SK-N-SH (cell line): ENCODE measurements around the gene TBC1D1. TPM values are rescaled to one million over a fixed set of nuclear protein-coding genes. Genes with fewer than 3 reads are reported as not detected.

Experiments
- CTCF ChIA-PET: fragments of 300-600, 350-600 bp; formaldehyde crosslinking; extraction: SDS; loops from one replicate; lab custom pipeline; 2021; lab: Yijun Ruan, JAX
- POLR2A ChIA-PET: fragments of 350-600 bp; sonication (Branson Sonifier 250); formaldehyde crosslinking; extraction: SDS; loops from one replicate; lab custom pipeline; 2020; ENCODE audit warnings: antibody characterized with exemption, inconsistent platforms; lab: Yijun Ruan, JAX
- DNase-seq: peaks from one replicate; pipeline ENCODE4 v3.0.0; 2012
- H2AFZ ChIP-seq: fragments of 200-600 bp; sonication (generic); 2 replicates; pipeline ENCODE4 v1.8.1; 2016; ENCODE audit warnings: antibody characterized with exemption, mild to moderate bottlenecking, low read depth
- H3F3A ChIP-seq: fragments of 200-600 bp; sonication (generic); replicated peaks from 2 replicates; pipeline ENCODE3; 2016; ENCODE audit warnings: antibody characterized with exemption, mild to moderate bottlenecking; ENCODE audit not compliant: insufficient read depth
- H3K27ac ChIP-seq, 2 experiments: fragments of 200-500 bp in 1 of 2; fragments of 200-600 bp in 1 of 2; sonication (Bioruptor generic) in 1 of 2; sonication (generic), shearing (Covaris generic) in 1 of 2; 2 replicates each; pipeline versions ENCODE4 v1.5.1 to v1.6.1; 2014 to 2016; ENCODE audit warnings: low read depth in 2 of 2, inconsistent platforms in 1 of 2, low read length in 1 of 2, mild to moderate bottlenecking in 1 of 2, mixed read lengths in 1 of 2
- H3K27me3 ChIP-seq: fragments of 200-600 bp; sonication (generic), shearing (Covaris generic); 2 replicates; pipeline ENCODE4 v1.6.1; 2016; ENCODE audit warnings: mixed run types; ENCODE audit not compliant: insufficient read depth
- H3K36me3 ChIP-seq, 2 experiments: fragments of 200-500 bp in 1 of 2; fragments of 200-600 bp in 1 of 2; sonication (Bioruptor generic) in 1 of 2; sonication (generic) in 1 of 2; replicated peaks in 1 of 2; 2 replicates each; pipeline versions ENCODE3 to v1.5.1; 2014 to 2016; ENCODE audit warnings: low read length in 1 of 2, mild to moderate bottlenecking in 1 of 2; ENCODE audit not compliant: insufficient read depth in 2 of 2, control insufficient read depth in 1 of 2
- H3K4me1 ChIP-seq, 2 experiments: fragments of 200-500 bp in 1 of 2; fragments of 200-600 bp in 1 of 2; sonication (Bioruptor generic) in 1 of 2; sonication (generic), shearing (Covaris generic) in 1 of 2; 2 replicates each; pipeline versions ENCODE4 v1.5.1 to v1.6.1; 2014 to 2016; ENCODE audit warnings: low read depth in 1 of 2, low read length in 1 of 2, mixed run types in 1 of 2; ENCODE audit not compliant: insufficient read depth in 2 of 2, control insufficient read depth in 1 of 2
- H3K4me2 ChIP-seq: fragments of 200-600 bp; sonication (generic), shearing (Covaris generic); 2 replicates; pipeline ENCODE4 v1.6.1; 2017; ENCODE audit warnings: mixed run types
- H3K4me3 ChIP-seq, 2 experiments: fragments of 200-500 bp in 1 of 2; fragments of 200-600 bp in 1 of 2; sonication (Bioruptor generic) in 1 of 2; sonication (generic), shearing (Covaris generic) in 1 of 2; 2 replicates each; pipeline versions ENCODE4 v1.5.1 to v1.8.1; 2014 to 2016; ENCODE audit warnings: low read depth in 2 of 2, inconsistent platforms in 1 of 2, low read length in 1 of 2, mild to moderate bottlenecking in 1 of 2, mixed read lengths in 1 of 2, moderate library complexity in 1 of 2
- H3K79me2 ChIP-seq: fragments of 200-600 bp; sonication (generic); 2 replicates; pipeline ENCODE4 v1.8.1; 2017; ENCODE audit warnings: mild to moderate bottlenecking; ENCODE audit not compliant: insufficient read depth
- H3K9ac ChIP-seq: fragments of 200-600 bp; sonication (generic); 2 replicates; pipeline ENCODE4 v1.6.1; 2017; ENCODE audit warnings: mixed run types
- H3K9me2 ChIP-seq: fragments of 200-600 bp; sonication (generic); 2 replicates; pipeline ENCODE4 v1.6.1; 2017; ENCODE audit warnings: mixed run types
- H3K9me3 ChIP-seq: fragments of 200-600 bp; sonication (generic); 2 replicates; pipeline ENCODE4 v1.6.1; 2017; ENCODE audit warnings: mixed run types, mild to moderate bottlenecking, moderate library complexity
- H4K20me1 ChIP-seq: fragments of 200-600 bp; sonication (generic); 2 replicates; pipeline ENCODE4 v1.6.1; 2017; ENCODE audit warnings: mild to moderate bottlenecking, mixed run types; ENCODE audit not compliant: insufficient read depth
- EP300 ChIP-seq, 2 experiments: IDR thresholded peaks; 2 replicates each; pipeline versions ENCODE4 v1.4.0 to v1.6.1; 2012; ENCODE audit warnings: borderline replicate concordance in 1 of 2, low read depth in 1 of 2, low read length in 1 of 2
- FOXM1 ChIP-seq: IDR thresholded peaks from 2 replicates; pipeline ENCODE4 v1.4.0; 2012; ENCODE audit warnings: low read depth, mild to moderate bottlenecking
- JUND ChIP-seq: IDR thresholded peaks from 2 replicates; pipeline ENCODE4 v1.4.0; 2012
- MEF2A ChIP-seq: IDR thresholded peaks from 2 replicates; pipeline ENCODE4 v1.4.0; 2012; ENCODE audit warnings: low read depth, borderline replicate concordance
- MXI1 ChIP-seq: IDR thresholded peaks from 2 replicates; pipeline ENCODE4 v1.6.1; 2012; ENCODE audit warnings: mild to moderate bottlenecking, low read depth, low read length, improper control_type of control experiment
- NFIC ChIP-seq: IDR thresholded peaks from 2 replicates; pipeline ENCODE4 v1.4.0; 2012; ENCODE audit warnings: borderline replicate concordance
- NRF1 ChIP-seq: IDR thresholded peaks from 2 replicates; pipeline ENCODE4 v1.6.1; 2012; ENCODE audit warnings: low read depth, mild to moderate bottlenecking, low read length
- POLR2AphosphoS5 ChIP-seq: IDR thresholded peaks from 2 replicates; pipeline ENCODE4 v1.6.1; 2012; ENCODE audit warnings: low read depth, low read length
- RAD21 ChIP-seq: IDR thresholded peaks from 2 replicates; pipeline ENCODE4 v1.6.1; 2012; ENCODE audit warnings: mild to moderate bottlenecking, low read length
- RCOR1 ChIP-seq: fragments of 150-350 bp; IDR thresholded peaks from 2 replicates; pipeline ENCODE4 v1.6.1; 2017; ENCODE audit warnings: antibody characterized with exemption, low read length
- REST ChIP-seq: IDR thresholded peaks from 2 replicates; pipeline ENCODE4 v1.6.1; 2012; ENCODE audit warnings: mild to moderate bottlenecking, low read depth, low read length, moderate library complexity
- RFX5 ChIP-seq: IDR thresholded peaks from 2 replicates; pipeline ENCODE4 v1.6.1; 2012; ENCODE audit warnings: mild to moderate bottlenecking, improper control_type of control experiment, low read length
- RXRA ChIP-seq: IDR thresholded peaks from 2 replicates; pipeline ENCODE4 v1.4.0; 2012; ENCODE audit warnings: low read depth, mild to moderate bottlenecking, borderline replicate concordance
- SMC3 ChIP-seq: IDR thresholded peaks from 2 replicates; pipeline ENCODE4 v1.6.1; 2012; ENCODE audit warnings: low read depth, low read length, improper control_type of control experiment
- TEAD4 ChIP-seq: IDR thresholded peaks from 2 replicates; pipeline ENCODE4 v1.4.0; 2012; ENCODE audit warnings: mild to moderate bottlenecking, borderline replicate concordance; ENCODE audit not compliant: insufficient read depth
- YY1 ChIP-seq: IDR thresholded peaks from 2 replicates; pipeline ENCODE4 v1.4.0; 2012; ENCODE audit warnings: low read depth, mild to moderate bottlenecking
- WGBS: methylation state at CpG from one replicate; pipeline ENCODE4 v1.1.6; 2017; ENCODE audit warnings: low lambda C conversion rate; 5-methylcytosine and 5-hydroxymethylcytosine counted together
- polyA plus RNA-seq, 3 experiments: library from polyadenylated mRNA; depleted of rRNA; stranded (reverse); fragments of >200 nt; gene quantifications; 2 replicates each; pipeline ENCODE4 v1.2.3, GENCODE V29; 2012
- TF ChIP-seq, protein P1 (sequence below): IDR thresholded peaks from 2 replicates; pipeline ENCODE4 v1.4.0; 2012; ENCODE audit warnings: low read depth, borderline replicate concordance
- TF ChIP-seq, protein P2 (sequence below): fragments of 200-600 bp; sonication (generic); IDR thresholded peaks from 2 replicates; pipeline ENCODE4 v1.6.1; 2017; ENCODE audit warnings: antibody characterized with exemption, mild to moderate bottlenecking, moderate library complexity
- TF ChIP-seq, protein P3 (sequence below): fragments of 150-350 bp; IDR thresholded peaks from 2 replicates; pipeline ENCODE4 v1.6.1; 2017; ENCODE audit warnings: antibody characterized with exemption, low read length, low read depth, borderline replicate concordance

The TBC1D1 gene
- polyA plus RNA-seq, 1 of the 3 experiments (the other 2 are of a cell fraction), result 29.8 TPM

DNA sequence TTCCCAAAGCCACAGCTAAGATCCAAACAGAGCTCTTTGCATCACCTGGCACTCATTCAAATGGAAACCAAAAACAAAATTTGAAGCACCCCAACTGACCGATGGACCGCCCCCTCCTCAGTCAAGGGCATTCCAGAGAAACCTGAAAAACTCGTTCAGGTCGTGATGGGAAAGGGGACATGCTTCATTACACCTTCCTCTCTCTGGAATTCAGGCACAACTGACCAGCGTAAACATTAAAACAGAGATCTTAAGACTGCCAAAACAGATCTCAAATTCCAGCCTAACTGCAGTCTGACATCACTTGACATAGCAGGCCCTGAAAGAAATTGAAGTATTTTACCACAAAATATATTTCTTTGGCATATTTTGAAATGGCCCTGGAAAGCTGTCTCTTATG, 97.8 kb downstream of the TBC1D1 start:
- Histone ChIP-seq H3K4me2 (no peak overlapping the region), H3K9ac (no peak overlapping the region), H2AFZ (no peak overlapping the region), H3K4me1 (peaks cover 0 to 2% of the 10 kb centered on the region in 2 experiments; a peak in 1 of 4 replicates), H3K36me3 (no peaks in the 10 kb centered on the region), H3K9me2 (no peaks in the 10 kb centered on the region), H4K20me1 (no peaks in the 10 kb centered on the region; the same call in 1 of the 2 replicates), H3K9me3 (no peaks in the 10 kb centered on the region), H3K79me2 (peaks cover 30% of the 10 kb centered on the region; the same call in 1 of the 2 replicates), H3K4me3 (no peak overlapping the region), H3F3A (no peaks in the 10 kb centered on the region), H3K27me3 (no peaks in the 10 kb centered on the region), H3K27ac (no peak overlapping the region)
- DNase-seq, result no peak
- 95% methylated on average over 5 of the region's 5 CpGs for WGBS
- no peak for TF ChIP-seq NRF1
- no peak for TF ChIP-seq JUND
- TF ChIP-seq RXRA, result no peak
- ChIA-PET POLR2A (no interaction called here), CTCF (no interaction called here)

GRCh38 chr4:37989398-37990260, 98.7 kb downstream of the TBC1D1 start:
- Histone ChIP-seq H3K9me3 (no peaks in the 10 kb centered on the region), H3K4me2 (no peak overlapping the region)
- TF ChIP-seq TEAD4, result no peak
- TF ChIP-seq, protein P1, sequence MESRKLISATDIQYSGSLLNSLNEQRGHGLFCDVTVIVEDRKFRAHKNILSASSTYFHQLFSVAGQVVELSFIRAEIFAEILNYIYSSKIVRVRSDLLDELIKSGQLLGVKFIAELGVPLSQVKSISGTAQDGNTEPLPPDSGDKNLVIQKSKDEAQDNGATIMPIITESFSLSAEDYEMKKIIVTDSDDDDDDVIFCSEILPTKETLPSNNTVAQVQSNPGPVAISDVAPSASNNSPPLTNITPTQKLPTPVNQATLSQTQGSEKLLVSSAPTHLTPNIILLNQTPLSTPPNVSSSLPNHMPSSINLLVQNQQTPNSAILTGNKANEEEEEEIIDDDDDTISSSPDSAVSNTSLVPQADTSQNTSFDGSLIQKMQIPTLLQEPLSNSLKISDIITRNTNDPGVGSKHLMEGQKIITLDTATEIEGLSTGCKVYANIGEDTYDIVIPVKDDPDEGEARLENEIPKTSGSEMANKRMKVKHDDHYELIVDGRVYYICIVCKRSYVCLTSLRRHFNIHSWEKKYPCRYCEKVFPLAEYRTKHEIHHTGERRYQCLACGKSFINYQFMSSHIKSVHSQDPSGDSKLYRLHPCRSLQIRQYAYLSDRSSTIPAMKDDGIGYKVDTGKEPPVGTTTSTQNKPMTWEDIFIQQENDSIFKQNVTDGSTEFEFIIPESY, result no peak
- TF ChIP-seq MEF2A, result no peak
- TF ChIP-seq, protein P2, sequence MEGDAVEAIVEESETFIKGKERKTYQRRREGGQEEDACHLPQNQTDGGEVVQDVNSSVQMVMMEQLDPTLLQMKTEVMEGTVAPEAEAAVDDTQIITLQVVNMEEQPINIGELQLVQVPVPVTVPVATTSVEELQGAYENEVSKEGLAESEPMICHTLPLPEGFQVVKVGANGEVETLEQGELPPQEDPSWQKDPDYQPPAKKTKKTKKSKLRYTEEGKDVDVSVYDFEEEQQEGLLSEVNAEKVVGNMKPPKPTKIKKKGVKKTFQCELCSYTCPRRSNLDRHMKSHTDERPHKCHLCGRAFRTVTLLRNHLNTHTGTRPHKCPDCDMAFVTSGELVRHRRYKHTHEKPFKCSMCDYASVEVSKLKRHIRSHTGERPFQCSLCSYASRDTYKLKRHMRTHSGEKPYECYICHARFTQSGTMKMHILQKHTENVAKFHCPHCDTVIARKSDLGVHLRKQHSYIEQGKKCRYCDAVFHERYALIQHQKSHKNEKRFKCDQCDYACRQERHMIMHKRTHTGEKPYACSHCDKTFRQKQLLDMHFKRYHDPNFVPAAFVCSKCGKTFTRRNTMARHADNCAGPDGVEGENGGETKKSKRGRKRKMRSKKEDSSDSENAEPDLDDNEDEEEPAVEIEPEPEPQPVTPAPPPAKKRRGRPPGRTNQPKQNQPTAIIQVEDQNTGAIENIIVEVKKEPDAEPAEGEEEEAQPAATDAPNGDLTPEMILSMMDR, result no peak
- no peak for TF ChIP-seq RAD21
- TF ChIP-seq NRF1, result no peak
- no peak for TF ChIP-seq REST
- TF ChIP-seq EP300 (IDR thresholded peaks at IDR 0.05; ENCODE audit: borderline replicate concordance in 1 of 2, low read depth in 1 of 2, low read length in 1 of 2), result no peak
- TF ChIP-seq FOXM1, result no peak
- no peak for TF ChIP-seq RCOR1
- no peak for TF ChIP-seq SMC3
- TF ChIP-seq YY1, result no peak
- TF ChIP-seq POLR2AphosphoS5, result no peak
- TF ChIP-seq, protein P3, sequence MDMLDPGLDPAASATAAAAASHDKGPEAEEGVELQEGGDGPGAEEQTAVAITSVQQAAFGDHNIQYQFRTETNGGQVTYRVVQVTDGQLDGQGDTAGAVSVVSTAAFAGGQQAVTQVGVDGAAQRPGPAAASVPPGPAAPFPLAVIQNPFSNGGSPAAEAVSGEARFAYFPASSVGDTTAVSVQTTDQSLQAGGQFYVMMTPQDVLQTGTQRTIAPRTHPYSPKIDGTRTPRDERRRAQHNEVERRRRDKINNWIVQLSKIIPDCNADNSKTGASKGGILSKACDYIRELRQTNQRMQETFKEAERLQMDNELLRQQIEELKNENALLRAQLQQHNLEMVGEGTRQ, result no peak
- no peak for TF ChIP-seq RFX5
- TF ChIP-seq NFIC, result no peak
- no peak for TF ChIP-seq JUND
- TF ChIP-seq MXI1, result no peak

More at GRCh38 chr4:37989398-37990260, 98.7 kb downstream of the TBC1D1 start:
- Histone ChIP-seq H3K4me3 (no peak overlapping the region), H3K9ac (no peak overlapping the region), H3F3A (no peaks in the 10 kb centered on the region), H4K20me1 (no peaks in the 10 kb centered on the region), H3K9me2 (no peaks in the 10 kb centered on the region), H3K27me3 (no peaks in the 10 kb centered on the region), H3K27ac (no peak overlapping the region), H3K36me3 (no peaks in the 10 kb centered on the region), H3K79me2 (peaks cover 22% of the 10 kb centered on the region; the same call in 1 of the 2 replicates), H2AFZ (no peak overlapping the region), H3K4me1 (peaks cover 0 to 2% of the 10 kb centered on the region in 2 experiments; a peak in 1 of 4 replicates)
- ChIA-PET CTCF (no interaction called here), POLR2A (no interaction called here)
- WGBS, result 94% methylated on average over 8 of the region's 8 CpGs
- no peak for DNase-seq
